T-cell (primary cell): ENCODE data around the gene RMRP. TPM values are rescaled to one million over a fixed set of nuclear protein-coding genes. Genes with fewer than 3 reads are reported as not detected.
"Not testable (repeated sequence)": the region's sequence is repeated elsewhere in the genome, so short reads cannot be mapped to it uniquely, and the experiment has no call there.

Experiments used
- ATAC-seq, 4 experiments: fragments of 200-7000 bp in 3 of 4; fragments of 150-1000 bp in 1 of 4; cut with Tn5 transposase; replicated peaks in 1 of 4; 1 replicate in 3 of 4; 2 replicates in 1 of 4; pipeline ENCODE4 v1.10.0; 2021; ENCODE audit warnings: moderate library complexity in 3 of 4, mild to moderate bottlenecking in 2 of 4, moderate number of reproducible peaks in 1 of 4
- CTCF ChIA-PET, 2 donors: fragments of 300-600 bp; sonication (Branson Sonifier 250); formaldehyde crosslinking; loops; one replicate each; lab custom pipeline; 2022; ENCODE audit warnings: antibody characterized with exemption in 2 of 2; lab: Charles Lee
- POLR2A ChIA-PET, 2 donors: fragments of 300-600 bp; sonication (Branson Sonifier 250); formaldehyde crosslinking; loops; one replicate each; lab custom pipeline; 2022; ENCODE audit warnings: antibody characterized with exemption in 2 of 2; lab: Charles Lee
- DNase-seq, 35 experiments: peaks; one replicate each; pipeline versions ENCODE4 v3.0.0 to v3.0.0-alpha.2; 2013 to 2023
- H3K27ac ChIP-seq: one replicate; pipeline ENCODE4 v1.5.1; 2013; ENCODE audit warnings: low read length
- H3K27me3 ChIP-seq, 2 experiments: replicated peaks in 1 of 2; 1 replicate in 1 of 2; 2 replicates in 1 of 2; pipeline versions ENCODE4 v1.6.1 to v1.7.0; 2013; ENCODE audit warnings: low read length in 1 of 2, mixed read lengths in 1 of 2; ENCODE audit not compliant: control insufficient read depth in 2 of 2, insufficient read depth in 2 of 2; ENCODE audit errors: extremely low read depth in 1 of 2
- H3K36me3 ChIP-seq, 2 donors: 1 replicate in 1 of 2; 2 replicates in 1 of 2; pipeline versions ENCODE4 v1.6.1 to v1.7.0; 2013; ENCODE audit warnings: low read length in 1 of 2; ENCODE audit not compliant: control insufficient read depth in 2 of 2, insufficient read depth in 1 of 2; ENCODE audit errors: extremely low read depth in 1 of 2
- H3K4me1 ChIP-seq, 2 experiments: 1 replicate in 1 of 2; 2 replicates in 1 of 2; pipeline versions ENCODE4 v1.6.1 to v1.7.0; 2013; ENCODE audit warnings: low read length in 2 of 2, mixed read lengths in 1 of 2; ENCODE audit not compliant: insufficient read depth in 2 of 2, control insufficient read depth in 1 of 2; ENCODE audit errors: extremely low read depth in 1 of 2
- H3K4me3 ChIP-seq, 2 donors: 1 replicate in 1 of 2; 2 replicates in 1 of 2; pipeline versions ENCODE4 v1.5.1 to v1.7.0; 2013; ENCODE audit warnings: mild to moderate bottlenecking in 2 of 2, low read length in 1 of 2, moderate library complexity in 1 of 2; ENCODE audit not compliant: control insufficient read depth in 1 of 2; ENCODE audit errors: extremely low read depth in 1 of 2
- H3K9me3 ChIP-seq: 2 replicates; pipeline ENCODE4 v1.7.0; 2013
- H3K27ac Mint-ChIP-seq, 2 donors: one replicate each; pipeline ENCODE4 v1.8.0; 2020 to 2021; ENCODE audit warnings: mild to moderate bottlenecking in 2 of 2, mixed read lengths in 2 of 2
- H3K27me3 Mint-ChIP-seq, 2 donors: one replicate each; pipeline ENCODE4 v1.8.0; 2021 to 2022; ENCODE audit warnings: mixed read lengths in 2 of 2
- H3K36me3 Mint-ChIP-seq: one replicate; pipeline ENCODE4 v1.8.0; 2021; ENCODE audit warnings: mixed read lengths
- H3K4me1 Mint-ChIP-seq, 3 donors: one replicate each; pipeline ENCODE4 v1.8.0; 2020 to 2022; ENCODE audit warnings: mixed read lengths in 3 of 3, mild to moderate bottlenecking in 1 of 3
- H3K4me3 Mint-ChIP-seq, 3 donors: one replicate each; pipeline ENCODE4 v1.8.0; 2020 to 2022; ENCODE audit warnings: mild to moderate bottlenecking in 3 of 3, mixed read lengths in 3 of 3, moderate library complexity in 3 of 3
- H3K9me3 Mint-ChIP-seq, 3 donors: one replicate each; pipeline ENCODE4 v1.8.0; 2020 to 2022; ENCODE audit warnings: mixed read lengths in 3 of 3
- WGBS: methylation state at CpG from one replicate; pipeline ENCODE4 v1.1.5; 2013; ENCODE audit warnings: missing lambda C conversion rate; ENCODE audit not compliant: insufficient coverage; 5-methylcytosine and 5-hydroxymethylcytosine counted together
- total RNA-seq, 35 experiments: library from RNA in 6 of 35; stranded (reverse) in 6 of 35; fragments of 120-200 nt in 1 of 35; gene quantifications; one replicate each; pipeline versions ENCODE4 v1.2.1 to v1.2.4 and lab custom pipeline; 2013 to 2026

Gene RMRP
- total RNA-seq, 5 donors from 2014 or later (not counting 1 experiment from before 2014, with no cell fraction given) = 10,537 to 37,987 (median 30,491) TPM

- H3K4me1 Mint-ChIP-seq = peaks cover 43 to 81% (median 58%) of the 10 kb centered on the region in 3 donors
- no peaks in the 10 kb centered on the region for H3K36me3 Mint-ChIP-seq
- H3K27ac Mint-ChIP-seq = peak overlapping the region; percentile 88 to 99
- no peaks in the 10 kb centered on the region for H3K9me3 Mint-ChIP-seq
- Histone ChIP-seq H3K4me1 (peaks cover 27 to 77% of the 10 kb centered on the region in 2 experiments), H3K27ac (peak overlapping the region; percentile 79), H3K4me3 (peak overlapping the region; percentile 72 to 91), H3K9me3 (no peaks in the 10 kb centered on the region), H3K36me3 (no peaks in the 10 kb centered on the region), H3K27me3 (no peaks in the 10 kb centered on the region)
- no peaks in the 10 kb centered on the region for H3K27me3 Mint-ChIP-seq
- peak overlapping the region; percentile 85 to 92 (median 88) for H3K4me3 Mint-ChIP-seq
- 6% methylated on average over 22 of the region's 26 CpGs for WGBS
- ChIA-PET CTCF (interaction anchor here (0.5 to 6.3 kb wide), 8 partner anchors 9 to 1639 kb away, joined by 3 to 122 read pairs (median 4); partner anchors contain the start of genes CCDC107 (in 1 of the 2) and RMRP (in 1 of the 2)), POLR2A (interaction anchor here (0.5 to 1.0 kb wide), 2 partner anchors 8 to 16 kb away, joined by 3 to 5 read pairs; partner anchors contain the start of genes CCDC107 (in 1 of the 2) and RMRP (in 1 of the 2))
- ATAC-seq = peak in 2 of 4 experiments; percentile 11 to 12
- peak in 18 of 35 experiments; percentile 24 to 65 (median 36) for DNase-seq
These were observed 8.1 kb downstream of the RMRP start for GRCh38 chr9:35649431-35650340.

- ATAC-seq = peak; percentile 83 to 87 (median 85)
- H3K27ac ChIP-seq = peak overlapping the region; percentile 92
- Mint-ChIP-seq H3K4me3 (peak overlapping the region; percentile 85 to 97 (median 95)), H3K4me1 (peaks cover 54 to 74% (median 59%) of the 10 kb centered on the region in 3 donors), H3K27ac (peak overlapping the region; percentile 99), H3K27me3 (no peaks in the 10 kb centered on the region), H3K9me3 (no peaks in the 10 kb centered on the region), H3K36me3 (no peaks in the 10 kb centered on the region)
- peak overlapping the region; percentile 81 to 84 for H3K4me3 ChIP-seq
- H3K4me1 ChIP-seq = peaks cover 31 to 78% of the 10 kb centered on the region in 2 experiments
- POLR2A ChIA-PET = interaction anchor here (0.6 to 0.9 kb wide), 7 partner anchors 8 to 747 kb away, joined by 4 to 11 read pairs (median 5); partner anchors contain the start of genes ARHGEF39 (in 1 of the 2), CCDC107 (in 1 of the 2) and RMRP (in 1 of the 2)
- no peaks in the 10 kb centered on the region for H3K36me3 ChIP-seq
- H3K9me3 ChIP-seq = no peaks in the 10 kb centered on the region
- H3K27me3 ChIP-seq = no peaks in the 10 kb centered on the region
- under 1% methylated on average over 44 of the region's 58 CpGs for WGBS
- DNase-seq = peak; percentile 74 to 95 (median 87)
- CTCF ChIA-PET = interaction anchor here (0.6 to 6.3 kb wide), 20 partner anchors 8 to 214 kb away, joined by 3 to 122 read pairs (median 4); partner anchors contain the start of genes CCDC107 (in 2 of the 2), RMRP (in 2 of the 2), CREB3 (in 1 of the 2) and TLN1 (in 1 of the 2)
These were observed 11.1 kb downstream of the RMRP start for GRCh38 chr9:35646533-35647265.

GRCh38 chr9:35646153-35646532, 11.7 kb downstream of the RMRP start:
- peak in 1 of 4 experiments; percentile 4 for ATAC-seq
- Mint-ChIP-seq H3K36me3 (peaks cover under 1% of the 10 kb centered on the region), H3K4me3 (peak overlapping the region; percentile 85 to 97 (median 95)), H3K27ac (peak overlapping the region; percentile 99), H3K9me3 (no peaks in the 10 kb centered on the region), H3K27me3 (no peaks in the 10 kb centered on the region), H3K4me1 (peaks cover 53 to 74% (median 57%) of the 10 kb centered on the region in 3 donors)
- peaks cover 26 to 72% of the 10 kb centered on the region in 2 experiments for H3K4me1 ChIP-seq
- H3K4me3 ChIP-seq = peak overlapping the region; percentile 81 to 84
- WGBS = 2% methylated on average over 7 of the region's 11 CpGs
- ChIA-PET POLR2A (interaction anchor here in 1 of 2 donors (0.6 to 0.9 kb wide), 2 partner anchors 12 to 552 kb away, joined by 3 to 5 read pairs; partner anchors contain the start of genes CCDC107 and RMRP), CTCF (interaction anchor here in 1 of 2 donors (0.6 to 6.3 kb wide), 8 partner anchors 13 to 102 kb away, joined by 3 to 122 read pairs (median 10); partner anchors contain the start of genes CCDC107, CREB3, RMRP and TLN1)
- DNase-seq = no peak
- peak overlapping the region; percentile 92 for H3K27ac ChIP-seq
- H3K36me3 ChIP-seq = no peaks in the 10 kb centered on the region
- no peaks in the 10 kb centered on the region for H3K27me3 ChIP-seq
- no peaks in the 10 kb centered on the region for H3K9me3 ChIP-seq

DNA sequence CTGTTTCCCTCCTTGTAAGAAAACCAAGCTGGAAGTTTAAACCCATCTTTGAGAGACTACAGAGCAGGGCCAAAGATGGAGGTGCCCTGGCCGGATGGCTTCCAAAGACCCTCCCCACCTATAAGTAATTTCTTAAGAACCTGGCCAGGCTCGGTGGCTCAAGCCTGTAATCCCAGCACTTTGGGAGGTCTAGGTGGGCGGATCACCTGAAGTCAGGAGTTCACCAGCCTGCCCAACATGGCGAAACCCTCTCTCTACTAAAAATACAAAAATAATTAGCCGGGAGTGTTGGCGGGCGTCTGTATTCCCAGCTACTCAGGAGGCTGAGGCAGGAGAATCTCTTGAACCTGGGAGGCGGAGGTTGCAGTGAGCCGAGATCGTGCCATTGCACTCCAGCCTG, 12.1 kb downstream of the RMRP start:
- WGBS = 33% methylated on average over 3 of the region's 10 CpGs
- POLR2A ChIA-PET = interaction anchor here (0.6 to 0.7 kb wide), 3 partner anchors 67 to 552 kb away, joined by 3 to 4 read pairs (median 3); no protein-coding TSS in a partner anchor
- Histone ChIP-seq H3K4me3 (peak overlapping the region; percentile 81 to 84), H3K4me1 (peaks cover 23 to 68% of the 10 kb centered on the region in 2 experiments), H3K27ac (peak overlapping the region; percentile 92)
- not testable (repeated sequence) for H3K36me3 Mint-ChIP-seq, ATAC-seq, H3K9me3 Mint-ChIP-seq, H3K36me3 ChIP-seq, DNase-seq, H3K9me3 ChIP-seq, H3K27me3 ChIP-seq, H3K27me3 Mint-ChIP-seq
- Mint-ChIP-seq H3K4me1 (peaks cover 53 to 74% (median 57%) of the 10 kb centered on the region in 3 donors), H3K27ac (peak overlapping the region; percentile 99), H3K4me3 (peak overlapping the region; percentile 85 to 97 (median 95))
- CTCF ChIA-PET = interaction anchor here in 1 of 2 donors (0.6 to 6.3 kb wide), 8 partner anchors 13 to 103 kb away, joined by 3 to 122 read pairs (median 10); partner anchors contain the start of genes CCDC107, CREB3, RMRP and TLN1

GRCh38 chr9:35643046-35643445, 14.8 kb downstream of the RMRP start:
- 96% methylated on average over 12 of the region's 12 CpGs for WGBS
- H3K27me3 ChIP-seq = no peaks in the 10 kb centered on the region
- ATAC-seq = no peak
- H3K9me3 Mint-ChIP-seq = no peaks in the 10 kb centered on the region
- H3K4me3 Mint-ChIP-seq = no peak overlapping the region
- H3K27ac Mint-ChIP-seq = peak overlapping the region in 1 of 2 donors; percentile 64
- H3K4me1 Mint-ChIP-seq = peaks cover 59 to 72% (median 64%) of the 10 kb centered on the region in 3 donors
- H3K4me1 ChIP-seq = peaks cover 22 to 54% of the 10 kb centered on the region in 2 experiments
- H3K4me3 ChIP-seq = no peak overlapping the region
- H3K27me3 Mint-ChIP-seq = no peaks in the 10 kb centered on the region
- peaks cover 9% of the 10 kb centered on the region for H3K36me3 Mint-ChIP-seq
- H3K9me3 ChIP-seq = no peaks in the 10 kb centered on the region
- no peak overlapping the region for H3K27ac ChIP-seq
- no peaks in the 10 kb centered on the region for H3K36me3 ChIP-seq
- CTCF ChIA-PET = no interaction called here
- POLR2A ChIA-PET = no interaction called here
- no peak for DNase-seq
